GM21786 (cell line): ENCODE results near the gene G2E3.
"Not testable (repeated sequence)": the region's sequence is repeated elsewhere in the genome, so short reads cannot be mapped to it uniquely, and the experiment has no call there.

Source experiments
- ATAC-seq: cut with Tn5 transposase; IDR thresholded peaks from one replicate; pipeline ENCODE4 v1.9.1; 2021; ENCODE audit not compliant: unreplicated experiment

Gene G2E3

GRCh38 chr14:30559638-30560091, 707 bp downstream of the G2E3 start:
- no peak for ATAC-seq

GRCh38 chr14:30560581-30560980, 1.6 kb downstream of the G2E3 start:
- no peak for ATAC-seq

- ATAC-seq: no peak
Observed at GRCh38 chr14:30564235-30564867, 5.4 kb downstream of the G2E3 start.

- no peak for ATAC-seq
Observed at GRCh38 chr14:30564868-30565248, 5.9 kb downstream of the G2E3 start.

GRCh38 chr14:30569216-30569902, 10.4 kb downstream of the G2E3 start:
- ATAC-seq: no peak

GRCh38 chr14:30569903-30570226, 10.9 kb downstream of the G2E3 start:
- ATAC-seq: no peak

GRCh38 chr14:30572237-30572636, 13.3 kb downstream of the G2E3 start:
- no peak for ATAC-seq

- ATAC-seq: no peak
Observed at GRCh38 chr14:30572771-30573170, 13.8 kb downstream of the G2E3 start.

GRCh38 chr14:30573226-30573814, 14.4 kb downstream of the G2E3 start:
- no peak for ATAC-seq

GRCh38 chr14:30573966-30574365, 15.0 kb downstream of the G2E3 start:
- no peak for ATAC-seq

GRCh38 chr14:30574777-30575176, 15.8 kb downstream of the G2E3 start:
- not testable (repeated sequence) for ATAC-seq

- ATAC-seq: not testable (repeated sequence)
Observed at GRCh38 chr14:30576333-30576732, 17.4 kb downstream of the G2E3 start.

GRCh38 chr14:30580616-30581282, 21.8 kb downstream of the G2E3 start:
- no peak for ATAC-seq

GRCh38 chr14:30581283-30581625, 22.3 kb downstream of the G2E3 start:
- ATAC-seq: no peak

GRCh38 chr14:30582376-30582775, 23.4 kb downstream of the G2E3 start:
- ATAC-seq: no peak

- ATAC-seq: no peak
Observed at GRCh38 chr14:30584058-30584630, 25.2 kb downstream of the G2E3 start.

- no peak for ATAC-seq
Observed at GRCh38 chr14:30585204-30585603, 26.2 kb downstream of the G2E3 start.

GRCh38 chr14:30587141-30587540, 28.2 kb downstream of the G2E3 start:
- ATAC-seq: no peak

GRCh38 chr14:30588873-30589272, 29.9 kb downstream of the G2E3 start:
- no peak for ATAC-seq

GRCh38 chr14:30596935-30597334, 38.0 kb downstream of the G2E3 start:
- ATAC-seq: no peak

GRCh38 chr14:30597504-30597903, 38.5 kb downstream of the G2E3 start:
- no peak for ATAC-seq
